Neuron (in vitro differentiated cells): ENCODE data around the gene MT1E.
"Not testable (repeated sequence)": the region's sequence is repeated elsewhere in the genome, so short reads cannot be mapped to it uniquely, and the experiment has no call there.

ENCODE experiments used
- H2AFZ ChIP-seq: one replicate; pipeline ENCODE4 v1.6.1; 2013; ENCODE audit warnings: low read depth, mild to moderate bottlenecking, inconsistent platforms, low read length, moderate library complexity
- H3K27me3 ChIP-seq: one replicate; pipeline ENCODE4 v1.6.1; 2013; ENCODE audit warnings: low read length; ENCODE audit not compliant: insufficient read depth
- H3K36me3 ChIP-seq: one replicate; pipeline ENCODE4 v1.6.1; 2013; ENCODE audit warnings: low read length; ENCODE audit not compliant: insufficient read depth
- H3K4me1 ChIP-seq: one replicate; pipeline ENCODE4 v1.6.1; 2013; ENCODE audit warnings: low read length; ENCODE audit not compliant: insufficient read depth
- H3K4me3 ChIP-seq: 2 replicates; pipeline ENCODE4 v1.5.1; 2013; ENCODE audit warnings: mild to moderate bottlenecking, low read length, moderate library complexity
- H3K9me3 ChIP-seq: one replicate; pipeline ENCODE4 v1.6.1; 2013; ENCODE audit warnings: low read length

The MT1E gene

GRCh38 chr16:56649820-56650219, 24.2 kb downstream of the MT1E start:
- H3K27me3 ChIP-seq = peaks cover 89% of the 10 kb centered on the region
- no peak overlapping the region for H3K4me3 ChIP-seq
- H2AFZ ChIP-seq = no peak overlapping the region
- no peaks in the 10 kb centered on the region for H3K4me1 ChIP-seq
- no peaks in the 10 kb centered on the region for H3K9me3 ChIP-seq
- no peaks in the 10 kb centered on the region for H3K36me3 ChIP-seq

- Histone ChIP-seq H3K4me1 (no peaks in the 10 kb centered on the region), H3K4me3 (no peak within 1 kb of the TSS), H3K9me3 (no peaks in the 10 kb centered on the region), H3K36me3 (no peaks in the 10 kb centered on the region), H2AFZ (no peak within 1 kb of the TSS), H3K27me3 (peaks cover 82% of the 10 kb centered on the region)
Measured at GRCh38 chr16:56651586-56651985, 26.0 kb downstream of the MT1E start, which contains the start of gene MT1B. TSS of gene MT1B (plus strand) at chr16:56651886. CDS start at chr16:56651954, 68 bp downstream.

- H3K9me3 ChIP-seq = no peaks in the 10 kb centered on the region
- H3K36me3 ChIP-seq = no peaks in the 10 kb centered on the region
- no peaks in the 10 kb centered on the region for H3K4me1 ChIP-seq
- H3K4me3 ChIP-seq = no peak overlapping the region
- peaks cover 79% of the 10 kb centered on the region for H3K27me3 ChIP-seq
- H2AFZ ChIP-seq = no peak overlapping the region
Measured at GRCh38 chr16:56652600-56652999, 27.0 kb downstream of the MT1E start.

- H3K4me3 ChIP-seq = no peak overlapping the region
- no peaks in the 10 kb centered on the region for H3K9me3 ChIP-seq
- H3K27me3 ChIP-seq = peaks cover 79% of the 10 kb centered on the region
- H3K4me1 ChIP-seq = no peaks in the 10 kb centered on the region
- no peaks in the 10 kb centered on the region for H3K36me3 ChIP-seq
- no peak overlapping the region for H2AFZ ChIP-seq
Measured at GRCh38 chr16:56653218-56653617, 27.6 kb downstream of the MT1E start.

GRCh38 chr16:56657555-56658326, 32.2 kb downstream of the MT1E start, which contains the start of gene MT1F:
TSS of gene MT1F (plus strand) at chr16:56657959. CDS start at chr16:56658059, 100 bp downstream.
- peak within 1 kb of the TSS; percentile 35 for H3K4me3 ChIP-seq
- peaks cover 4% of the 10 kb centered on the region for H3K9me3 ChIP-seq
- H3K27me3 ChIP-seq = peaks cover 82% of the 10 kb centered on the region
- H3K36me3 ChIP-seq = no peaks in the 10 kb centered on the region
- H3K4me1 ChIP-seq = no peaks in the 10 kb centered on the region
- H2AFZ ChIP-seq = no peak within 1 kb of the TSS

- Histone ChIP-seq H2AFZ (no peak overlapping the region), H3K4me1 (no peaks in the 10 kb centered on the region), H3K4me3 (peak overlapping the region; percentile 35), H3K9me3 (peaks cover 4% of the 10 kb centered on the region), H3K27me3 (peaks cover 82% of the 10 kb centered on the region), H3K36me3 (no peaks in the 10 kb centered on the region)
Measured at GRCh38 chr16:56658327-56658875, 32.8 kb downstream of the MT1E start.

GRCh38 chr16:56662357-56663354, 37.1 kb downstream of the MT1E start:
- peaks cover 6% of the 10 kb centered on the region for H3K9me3 ChIP-seq
- peaks cover 97% of the 10 kb centered on the region for H3K27me3 ChIP-seq
- no peak overlapping the region for H2AFZ ChIP-seq
- H3K4me3 ChIP-seq = no peak overlapping the region
- H3K36me3 ChIP-seq = no peaks in the 10 kb centered on the region
- H3K4me1 ChIP-seq = no peaks in the 10 kb centered on the region

- Histone ChIP-seq H3K4me1 (no peaks in the 10 kb centered on the region), H2AFZ (no peak overlapping the region), H3K36me3 (no peaks in the 10 kb centered on the region), H3K4me3 (no peak overlapping the region), H3K27me3 (peaks cover 98% of the 10 kb centered on the region), H3K9me3 (peaks cover 6% of the 10 kb centered on the region)
Measured at GRCh38 chr16:56664506-56664905, 38.9 kb downstream of the MT1E start.

GRCh38 chr16:56665286-56666261, 40.0 kb downstream of the MT1E start:
- peaks cover 98% of the 10 kb centered on the region for H3K27me3 ChIP-seq
- H3K4me3 ChIP-seq, H3K4me1 ChIP-seq, H3K9me3 ChIP-seq, H3K36me3 ChIP-seq, H2AFZ ChIP-seq: not testable (repeated sequence)

- H3K36me3 ChIP-seq = no peaks in the 10 kb centered on the region
- peaks cover 3% of the 10 kb centered on the region for H3K9me3 ChIP-seq
- no peaks in the 10 kb centered on the region for H3K4me1 ChIP-seq
- H2AFZ ChIP-seq = no peak within 1 kb of the TSS
- no peak within 1 kb of the TSS for H3K4me3 ChIP-seq
- peaks cover 96% of the 10 kb centered on the region for H3K27me3 ChIP-seq
Measured at GRCh38 chr16:56667581-56668571, 42.3 kb downstream of the MT1E start, which contains the start of gene MT1G. TSS of gene MT1G (minus strand) at chr16:56668065. CDS start at chr16:56667993, 72 bp downstream.
